GM10248 (cell line): ENCODE results near the gene BCS1L.

ENCODE experiments used
- CTCF ChIA-PET: fragments of 300-600 bp; sonication (Branson Sonifier 250); formaldehyde crosslinking; extraction: SDS; loops from one replicate; lab custom pipeline; 2021; ENCODE audit warnings: antibody characterized with exemption; lab: Yijun Ruan, JAX
- POLR2A ChIA-PET: fragments of 350-650 bp; sonication (Branson Sonifier 250); formaldehyde crosslinking; extraction: SDS; loops from one replicate; lab custom pipeline; 2020; ENCODE audit warnings: antibody characterized with exemption; lab: Yijun Ruan, JAX
- DNase-seq: peaks from one replicate; pipeline ENCODE4 v3.0.0; 2012; ENCODE audit errors: extremely low spot score
- CTCF ChIP-seq: IDR thresholded peaks from 2 replicates; pipeline ENCODE4 v1.5.1; 2012; ENCODE audit warnings: mild to moderate bottlenecking, low read depth; ENCODE audit errors: extremely low read depth, missing control alignments, control extremely low read depth

The BCS1L gene

DNA sequence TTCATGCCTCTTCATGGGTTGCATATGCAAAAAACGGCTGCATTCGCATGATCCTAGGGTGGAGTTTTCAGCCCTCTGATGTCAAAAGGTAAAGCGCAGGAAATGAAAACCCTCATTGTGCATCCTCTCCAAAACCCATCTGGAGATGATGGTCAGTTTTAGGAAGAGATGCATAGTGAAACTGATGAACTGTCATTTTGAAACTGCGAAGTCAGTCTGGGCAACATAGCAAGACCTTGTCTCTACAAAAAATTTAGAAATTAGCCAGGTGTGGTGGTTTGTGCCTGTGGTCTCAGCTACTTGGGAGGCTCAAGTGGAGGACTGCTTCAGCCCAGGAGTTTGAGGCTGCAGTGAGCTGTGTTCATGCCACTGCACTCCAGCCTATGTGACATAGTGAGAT is 48.6 kb downstream of the BCS1L start:
- CTCF ChIA-PET, result interaction anchor here (0.9 to 1.8 kb wide), 12 partner anchors 10 to 190 kb away, joined by 3 to 7 read pairs (median 3); partner anchors contain the start of genes RNF25 and STK36
- POLR2A ChIA-PET, result interaction anchor here (0.7 kb wide), 1 partner anchor 441 kb away, joined by 5 read pairs; no protein-coding TSS in a partner anchor
- DNase-seq, result peak; percentile 45
- no peak for TF ChIP-seq CTCF

GRCh38 chr2:218709908-218710307 is 50.4 kb downstream of the BCS1L start:
- ChIA-PET CTCF (interaction anchor here (0.6 to 3.0 kb wide), 24 partner anchors 8 to 470 kb away, joined by 3 to 39 read pairs (median 5); partner anchors contain the start of genes BCS1L, RNF25, STK36 and ZNF142), POLR2A (no interaction called here)
- TF ChIP-seq CTCF, result no peak
- no peak for DNase-seq

- POLR2A ChIA-PET, result no interaction called here
- CTCF ChIA-PET, result interaction anchor here (0.6 to 3.0 kb wide), 25 partner anchors 8 to 469 kb away, joined by 3 to 39 read pairs (median 5); partner anchors contain the start of genes BCS1L, RNF25, STK36 and ZNF142
- DNase-seq, result no peak
- TF ChIP-seq CTCF, result no peak
These were observed 50.8 kb downstream of the BCS1L start for GRCh38 chr2:218710334-218710686.

- peak; percentile 93 for TF ChIP-seq CTCF
- POLR2A ChIA-PET, result no interaction called here
- DNase-seq, result peak; percentile 99
- CTCF ChIA-PET, result interaction anchor here (0.6 to 3.0 kb wide), 31 partner anchors 9 to 468 kb away, joined by 3 to 39 read pairs (median 4); partner anchors contain the start of genes BCS1L, RNF25, STK36 and ZNF142
These were observed 51.4 kb downstream of the BCS1L start, which contains the start of gene TTLL4 for GRCh38 chr2:218710687-218711549. Gene TTLL4, plus strand, starts transcription at chr2:218710835. Its CDS starts 26,842 bp downstream, at chr2:218737677.

- POLR2A ChIA-PET, result no interaction called here
- DNase-seq, result no peak
- CTCF ChIA-PET, result interaction anchor here (0.9 to 3.0 kb wide), 12 partner anchors 10 to 137 kb away, joined by 3 to 39 read pairs (median 4); partner anchors contain the start of genes BCS1L and ZNF142
- TF ChIP-seq CTCF, result no peak
These were observed 52.1 kb downstream of the BCS1L start for GRCh38 chr2:218711550-218711929.
